Tibial nerve (tissue), 4 donors: ENCODE results near the gene MYH6. TPM values are rescaled to one million over a fixed set of nuclear protein-coding genes. Genes with fewer than 3 reads are reported as not detected.

Experiments used
- DNase-seq, 2 donors: peaks; one replicate each; pipeline ENCODE4 v3.0.0-alpha.2; 2019; ENCODE audit warnings: low spot score in 2 of 2
- H3K27ac ChIP-seq, 4 donors: fragments of 200-600 bp; sonication (generic) in 3 of 4; one replicate each; pipeline ENCODE4 v1.5.1; 2017 to 2019; ENCODE audit warnings: mild to moderate bottlenecking in 1 of 4
- H3K27me3 ChIP-seq, 2 donors: fragments of 200-600 bp; sonication (generic) in 1 of 2; one replicate each; pipeline versions ENCODE4 v1.5.1 to v1.6.0; 2017 to 2019
- H3K36me3 ChIP-seq, 3 donors: fragments of 200-600 bp; sonication (generic); one replicate each; pipeline ENCODE4 v1.5.1; 2018 to 2019
- H3K4me1 ChIP-seq, 4 donors: fragments of 200-600 bp; sonication (generic) in 3 of 4; one replicate each; pipeline ENCODE4 v1.5.1; 2017 to 2019
- H3K4me3 ChIP-seq, 4 donors: fragments of 200-600 bp; sonication (generic) in 3 of 4; one replicate each; pipeline ENCODE4 v1.5.1; 2017 to 2019; ENCODE audit warnings: mild to moderate bottlenecking in 1 of 4, moderate library complexity in 1 of 4
- H3K9me3 ChIP-seq, 4 donors: fragments of 200-600 bp; sonication (generic) in 3 of 4; one replicate each; pipeline ENCODE4 v1.5.1; 2017 to 2019
- EP300 ChIP-seq, 2 donors: sonication (generic); formaldehyde crosslinking; IDR thresholded peaks; one replicate each; pipeline ENCODE4 v1.6.1; 2017; ENCODE audit warnings: antibody characterized with exemption in 2 of 2, mild to moderate bottlenecking in 1 of 2
- POLR2A ChIP-seq, 2 donors: fragments of 450-650 bp; IDR thresholded peaks; one replicate each; pipeline ENCODE4 v1.6.1; 2017; ENCODE audit warnings: antibody characterized with exemption in 2 of 2, mild to moderate bottlenecking in 2 of 2, moderate library complexity in 2 of 2
- WGBS, 2 donors: methylation state at CpG; one replicate each; pipeline ENCODE4 v1.1.5; 2018; 5-methylcytosine and 5-hydroxymethylcytosine counted together
- total RNA-seq, 4 donors: library from RNA; depleted of rRNA; stranded (reverse); fragments of >200 nt; gene quantifications; one replicate each; pipeline ENCODE4 v1.1.0, GENCODE V29; 2016
- TF ChIP-seq, protein P1 (sequence below), 5 experiments: fragments of 200-600 bp in 3 of 5; fragments of 450-650 bp in 2 of 5; sonication (generic) in 3 of 5; IDR thresholded peaks; one replicate each; pipeline ENCODE4 v1.5.1; 2016 to 2019; ENCODE audit warnings: antibody characterized with exemption in 5 of 5, mild to moderate bottlenecking in 3 of 5, moderate library complexity in 2 of 5

The MYH6 gene
- total RNA-seq, 4 donors from 2014 or later = 0.30 TPM; not detected in 3

DNA sequence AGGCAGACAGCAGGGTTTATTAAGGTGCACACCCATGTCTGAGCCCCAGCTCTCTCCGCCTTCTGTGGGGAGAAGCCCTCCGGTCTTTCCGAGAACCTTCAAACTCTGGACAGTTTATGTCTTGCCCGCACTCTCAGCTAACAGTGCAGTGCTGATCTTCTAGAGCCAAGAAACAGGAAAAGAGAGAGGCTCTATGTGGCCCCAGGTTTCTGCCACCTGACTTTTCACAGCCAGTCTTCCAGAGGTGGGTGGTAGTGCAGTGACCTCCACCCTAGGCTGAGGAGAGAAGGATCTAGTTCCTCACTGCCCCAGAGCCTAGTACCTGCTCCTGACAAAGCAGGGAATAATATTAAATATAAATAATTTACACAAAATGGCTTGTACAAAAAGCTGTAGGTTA is 51.4 kb downstream of the MYH6 start:
- TF ChIP-seq, protein P1, sequence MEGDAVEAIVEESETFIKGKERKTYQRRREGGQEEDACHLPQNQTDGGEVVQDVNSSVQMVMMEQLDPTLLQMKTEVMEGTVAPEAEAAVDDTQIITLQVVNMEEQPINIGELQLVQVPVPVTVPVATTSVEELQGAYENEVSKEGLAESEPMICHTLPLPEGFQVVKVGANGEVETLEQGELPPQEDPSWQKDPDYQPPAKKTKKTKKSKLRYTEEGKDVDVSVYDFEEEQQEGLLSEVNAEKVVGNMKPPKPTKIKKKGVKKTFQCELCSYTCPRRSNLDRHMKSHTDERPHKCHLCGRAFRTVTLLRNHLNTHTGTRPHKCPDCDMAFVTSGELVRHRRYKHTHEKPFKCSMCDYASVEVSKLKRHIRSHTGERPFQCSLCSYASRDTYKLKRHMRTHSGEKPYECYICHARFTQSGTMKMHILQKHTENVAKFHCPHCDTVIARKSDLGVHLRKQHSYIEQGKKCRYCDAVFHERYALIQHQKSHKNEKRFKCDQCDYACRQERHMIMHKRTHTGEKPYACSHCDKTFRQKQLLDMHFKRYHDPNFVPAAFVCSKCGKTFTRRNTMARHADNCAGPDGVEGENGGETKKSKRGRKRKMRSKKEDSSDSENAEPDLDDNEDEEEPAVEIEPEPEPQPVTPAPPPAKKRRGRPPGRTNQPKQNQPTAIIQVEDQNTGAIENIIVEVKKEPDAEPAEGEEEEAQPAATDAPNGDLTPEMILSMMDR (IDR thresholded peaks at IDR 0.05) = no peak
- no peak for TF ChIP-seq EP300 (IDR thresholded peaks at IDR 0.05)
- Histone ChIP-seq H3K27ac (peak overlapping the region in 1 of 4 donors; percentile 37), H3K36me3 (peaks cover 0 to 45% (median 0%) of the 10 kb centered on the region in 3 donors), H3K4me1 (peaks cover 0 to 54% (median 31%) of the 10 kb centered on the region in 4 donors), H3K4me3 (no peak overlapping the region), H3K27me3 (peaks cover 0 to 4% of the 10 kb centered on the region in 2 donors), H3K9me3 (no peaks in the 10 kb centered on the region)
- 93 to 100% methylated on average over 4 of the region's 4 CpGs for WGBS, 2 donors
- no peak for DNase-seq

DNA sequence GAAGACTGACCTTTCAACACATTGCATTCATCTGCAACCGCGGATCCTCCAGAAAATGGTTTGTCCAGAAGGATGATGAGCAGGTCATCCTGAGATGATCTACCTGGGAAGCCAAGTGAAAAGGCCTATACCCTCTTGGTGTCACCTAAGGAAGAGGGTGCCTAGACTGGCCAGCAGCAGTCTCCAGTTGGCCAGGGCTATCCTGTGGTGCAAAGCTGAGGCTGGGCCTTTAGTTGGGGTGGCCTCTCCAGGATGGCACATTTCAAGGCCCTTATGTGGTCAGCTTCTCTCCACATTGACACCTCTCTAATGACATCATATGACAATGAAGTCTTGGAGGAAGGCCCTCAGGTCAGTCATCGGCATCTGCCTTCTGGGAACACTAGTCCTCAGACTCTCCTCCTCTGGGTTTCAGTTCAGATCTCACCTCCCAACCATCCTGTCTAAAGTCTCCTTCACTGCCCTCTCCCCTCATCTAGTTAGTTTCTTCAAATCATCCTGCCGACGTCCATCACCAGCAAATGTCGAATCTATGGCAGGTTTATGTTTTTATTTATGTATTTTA is 52.1 kb downstream of the MYH6 start:
- Histone ChIP-seq H3K4me3 (no peak overlapping the region), H3K27ac (no peak overlapping the region), H3K4me1 (peaks cover 0 to 53% (median 32%) of the 10 kb centered on the region in 4 donors), H3K27me3 (peaks cover 0 to 4% of the 10 kb centered on the region in 2 donors), H3K9me3 (no peaks in the 10 kb centered on the region), H3K36me3 (peaks cover 0 to 45% (median 0%) of the 10 kb centered on the region in 3 donors)
- TF ChIP-seq EP300 (IDR thresholded peaks at IDR 0.05) = no peak
- TF ChIP-seq POLR2A (IDR thresholded peaks at IDR 0.05) = no peak
- TF ChIP-seq, protein P1 (IDR thresholded peaks at IDR 0.05) = no peak
- WGBS, 2 donors = 78 to 82% methylated on average over 6 of the region's 6 CpGs
- DNase-seq = no peak

DNA sequence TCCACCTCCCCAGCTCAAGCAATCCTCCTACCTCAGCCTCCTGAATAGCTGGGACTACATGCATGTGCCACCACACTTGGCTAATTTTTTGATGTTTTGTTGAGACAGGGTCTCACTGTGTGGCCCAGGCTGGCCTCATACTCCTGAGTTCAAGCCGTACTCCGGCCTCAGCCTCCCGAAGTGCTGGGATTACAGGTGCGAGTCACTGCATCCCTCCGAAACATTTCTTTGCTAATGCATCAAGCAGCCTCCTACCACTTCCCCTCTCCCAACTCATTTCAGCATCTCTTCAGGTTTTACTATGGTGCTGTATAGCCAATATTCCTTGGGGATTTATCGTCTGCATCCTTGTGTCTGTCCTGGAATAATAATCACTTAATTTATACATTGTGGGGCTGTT is 53.1 kb downstream of the MYH6 start:
- Histone ChIP-seq H3K27me3 (peaks cover 0 to 4% of the 10 kb centered on the region in 2 donors), H3K4me1 (peaks cover 0 to 43% (median 25%) of the 10 kb centered on the region in 4 donors), H3K4me3 (no peak overlapping the region), H3K36me3 (peaks cover 0 to 40% (median 0%) of the 10 kb centered on the region in 3 donors), H3K27ac (no peak overlapping the region), H3K9me3 (no peaks in the 10 kb centered on the region)
- TF ChIP-seq POLR2A (IDR thresholded peaks at IDR 0.05) (no peak), EP300 (IDR thresholded peaks at IDR 0.05) (no peak)
- TF ChIP-seq, protein P1 (IDR thresholded peaks at IDR 0.05) = no peak
- WGBS, 2 donors = 77 to 84% methylated on average over 6 of the region's 6 CpGs
- no peak for DNase-seq

DNA sequence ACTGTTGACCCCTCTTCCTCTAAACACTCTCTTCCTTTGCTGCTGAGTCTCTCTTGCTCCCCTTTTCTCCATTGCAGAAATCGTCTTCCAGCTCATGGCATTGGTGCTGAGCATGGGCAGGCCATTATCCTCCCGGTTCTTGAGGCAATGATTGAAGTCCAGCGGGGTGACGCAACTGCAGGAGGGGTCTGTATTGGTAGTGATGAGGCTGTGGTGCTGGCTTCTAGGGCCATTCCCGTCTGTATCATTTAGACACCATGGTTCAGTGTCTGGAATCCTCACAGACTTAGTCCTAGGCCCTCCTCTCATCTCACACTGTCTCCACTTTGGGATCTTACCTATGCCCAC is 54.7 kb downstream of the MYH6 start:
- H3K4me3 ChIP-seq = no peak overlapping the region
- TF ChIP-seq EP300 (IDR thresholded peaks at IDR 0.05) = no peak
- TF ChIP-seq POLR2A (IDR thresholded peaks at IDR 0.05) = no peak
- TF ChIP-seq, protein P1 (IDR thresholded peaks at IDR 0.05) = no peak
- 70 to 75% methylated on average over 5 of the region's 5 CpGs for WGBS, 2 donors
- no peak for DNase-seq
- H3K9me3 ChIP-seq = no peaks in the 10 kb centered on the region
- peak overlapping the region; percentile 43 to 89 (median 82) for H3K27ac ChIP-seq
- H3K36me3 ChIP-seq = peaks cover 0 to 31% (median 0%) of the 10 kb centered on the region in 3 donors
- H3K27me3 ChIP-seq = peaks cover 0 to 4% of the 10 kb centered on the region in 2 donors
- peaks cover 0 to 28% (median 19%) of the 10 kb centered on the region in 4 donors for H3K4me1 ChIP-seq

DNA sequence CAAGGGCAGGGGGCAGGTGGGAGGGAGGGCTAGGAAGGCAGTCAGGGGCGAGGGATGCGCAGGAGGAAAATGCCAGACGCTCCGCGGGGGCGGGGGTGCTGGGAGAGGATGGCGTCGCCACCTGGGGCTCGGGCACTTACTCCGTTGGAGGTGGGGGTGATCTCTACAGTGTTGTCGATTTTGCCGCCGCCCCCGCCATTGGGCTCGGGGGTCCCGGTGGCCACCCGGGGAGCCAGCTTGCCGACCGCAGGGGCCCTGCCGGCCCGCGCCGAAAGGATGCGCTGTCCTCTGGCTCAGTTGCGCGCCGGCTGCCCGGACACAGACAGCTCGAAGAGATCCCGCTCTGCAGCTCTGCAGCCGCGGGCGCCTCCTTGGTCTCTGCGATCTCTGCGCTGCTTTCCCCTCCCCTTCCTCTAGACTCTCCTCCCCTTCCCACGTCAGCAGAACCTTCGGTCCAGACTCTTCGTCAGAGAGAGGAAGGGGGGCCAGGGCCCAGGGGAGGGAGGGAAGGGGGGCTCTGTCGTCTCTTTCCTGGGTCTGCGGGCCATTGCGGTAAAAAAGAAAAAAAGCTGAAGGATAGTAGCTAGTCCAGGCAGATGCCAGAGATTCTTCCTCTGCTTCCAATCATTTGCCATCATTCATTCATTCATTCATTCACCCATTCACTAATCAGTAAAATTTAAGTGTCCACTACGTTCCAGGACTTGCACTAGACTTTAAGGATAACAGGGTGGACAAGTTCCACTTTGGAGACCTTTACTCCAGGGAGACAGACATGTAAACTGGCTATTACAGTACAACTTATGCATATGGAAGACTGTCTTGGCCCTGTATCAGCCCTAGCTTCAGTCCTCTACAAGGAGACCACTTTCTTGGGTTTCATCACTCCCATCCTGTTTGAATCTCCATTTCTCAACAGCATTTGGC is 55.3 kb downstream of the MYH6 start, which contains the start of gene SLC22A17:
Gene SLC22A17, minus strand, starts transcription at position 382 of the 927 bp plus-strand sequence.
- Histone ChIP-seq H3K27ac (peak within 1 kb of the TSS; percentile 43 to 89 (median 82)), H3K9me3 (no peaks in the 10 kb centered on the region), H3K27me3 (peaks cover 0 to 4% of the 10 kb centered on the region in 2 donors), H3K36me3 (peaks cover 0 to 32% (median 0%) of the 10 kb centered on the region in 3 donors), H3K4me3 (peak within 1 kb of the TSS; percentile 37 to 76 (median 65)), H3K4me1 (peaks cover 0 to 26% (median 17%) of the 10 kb centered on the region in 4 donors)
- 0 to 1% methylated on average over 27 to 37 of the region's 42 CpGs for WGBS, 2 donors
- peak; percentile 82 to 92 for TF ChIP-seq POLR2A (IDR thresholded peaks at IDR 0.05)
- TF ChIP-seq EP300 (IDR thresholded peaks at IDR 0.05) = peak in 1 of 2 donors; percentile 96
- TF ChIP-seq, protein P1 (IDR thresholded peaks at IDR 0.05) = peak in 1 of 5 experiments; percentile 40
- DNase-seq = peak; percentile 65 to 72
